Activated effector memory CD4-positive, alpha-beta T cell treated with anti-CD3 and anti-CD28 coated beads, Interleukin-2, amount 50 U/mL, for 16 hours (primary cell): ENCODE data around the gene ZNF574.
"Not testable (repeated sequence)": the region's sequence is repeated elsewhere in the genome, so short reads cannot be mapped to it uniquely, and the experiment has no call there.

ENCODE experiments used
- DNase-seq: peaks from one replicate; pipeline ENCODE4 v3.0.0-alpha.2; 2020

The ZNF574 gene, protein sequence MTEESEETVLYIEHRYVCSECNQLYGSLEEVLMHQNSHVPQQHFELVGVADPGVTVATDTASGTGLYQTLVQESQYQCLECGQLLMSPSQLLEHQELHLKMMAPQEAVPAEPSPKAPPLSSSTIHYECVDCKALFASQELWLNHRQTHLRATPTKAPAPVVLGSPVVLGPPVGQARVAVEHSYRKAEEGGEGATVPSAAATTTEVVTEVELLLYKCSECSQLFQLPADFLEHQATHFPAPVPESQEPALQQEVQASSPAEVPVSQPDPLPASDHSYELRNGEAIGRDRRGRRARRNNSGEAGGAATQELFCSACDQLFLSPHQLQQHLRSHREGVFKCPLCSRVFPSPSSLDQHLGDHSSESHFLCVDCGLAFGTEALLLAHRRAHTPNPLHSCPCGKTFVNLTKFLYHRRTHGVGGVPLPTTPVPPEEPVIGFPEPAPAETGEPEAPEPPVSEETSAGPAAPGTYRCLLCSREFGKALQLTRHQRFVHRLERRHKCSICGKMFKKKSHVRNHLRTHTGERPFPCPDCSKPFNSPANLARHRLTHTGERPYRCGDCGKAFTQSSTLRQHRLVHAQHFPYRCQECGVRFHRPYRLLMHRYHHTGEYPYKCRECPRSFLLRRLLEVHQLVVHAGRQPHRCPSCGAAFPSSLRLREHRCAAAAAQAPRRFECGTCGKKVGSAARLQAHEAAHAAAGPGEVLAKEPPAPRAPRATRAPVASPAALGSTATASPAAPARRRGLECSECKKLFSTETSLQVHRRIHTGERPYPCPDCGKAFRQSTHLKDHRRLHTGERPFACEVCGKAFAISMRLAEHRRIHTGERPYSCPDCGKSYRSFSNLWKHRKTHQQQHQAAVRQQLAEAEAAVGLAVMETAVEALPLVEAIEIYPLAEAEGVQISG

DNA sequence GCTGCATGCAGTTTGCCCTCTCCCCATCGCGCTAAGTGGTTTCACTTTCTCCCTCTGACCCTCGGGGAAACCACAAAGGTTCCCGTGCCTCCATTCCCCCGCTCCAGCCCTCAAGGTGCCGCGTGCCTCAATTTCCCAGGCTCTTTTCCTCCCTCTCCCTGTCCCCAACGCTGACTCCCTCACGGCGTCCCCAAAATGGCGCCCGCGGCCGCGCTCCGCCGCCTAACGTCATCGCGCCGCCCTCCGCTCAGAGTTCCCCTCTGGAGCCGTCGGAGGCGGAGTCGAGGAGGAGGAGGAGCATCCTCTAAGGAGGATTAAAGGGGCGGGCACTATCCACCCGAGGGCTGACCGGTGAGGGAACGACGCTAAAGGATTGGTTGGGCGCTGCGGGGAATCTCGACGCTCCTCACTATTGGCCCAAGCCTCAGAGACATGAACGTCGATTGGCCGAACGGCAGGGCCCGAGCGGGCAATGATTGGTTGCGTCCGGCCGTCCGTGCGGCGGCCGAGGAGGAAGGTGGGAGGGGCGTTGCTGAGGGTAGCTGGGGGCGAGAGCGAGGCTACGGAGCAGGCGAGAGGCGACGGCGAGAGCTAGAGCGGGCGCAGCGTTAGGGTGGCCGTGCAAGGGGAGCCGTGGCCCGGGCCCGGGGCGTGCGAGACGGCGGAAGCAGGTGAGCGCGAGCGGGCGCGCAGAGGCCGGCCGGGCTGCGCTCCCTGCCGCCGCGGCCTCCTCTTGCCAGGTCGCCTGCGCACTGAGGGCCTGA lies at the start of gene ZNF574:
Gene ZNF574 (plus strand): TSS at position 551 of the 764 bp plus-strand sequence. CDS start 2,441 bp downstream, outside the sequence.
- DNase-seq = peak; percentile 99

DNA sequence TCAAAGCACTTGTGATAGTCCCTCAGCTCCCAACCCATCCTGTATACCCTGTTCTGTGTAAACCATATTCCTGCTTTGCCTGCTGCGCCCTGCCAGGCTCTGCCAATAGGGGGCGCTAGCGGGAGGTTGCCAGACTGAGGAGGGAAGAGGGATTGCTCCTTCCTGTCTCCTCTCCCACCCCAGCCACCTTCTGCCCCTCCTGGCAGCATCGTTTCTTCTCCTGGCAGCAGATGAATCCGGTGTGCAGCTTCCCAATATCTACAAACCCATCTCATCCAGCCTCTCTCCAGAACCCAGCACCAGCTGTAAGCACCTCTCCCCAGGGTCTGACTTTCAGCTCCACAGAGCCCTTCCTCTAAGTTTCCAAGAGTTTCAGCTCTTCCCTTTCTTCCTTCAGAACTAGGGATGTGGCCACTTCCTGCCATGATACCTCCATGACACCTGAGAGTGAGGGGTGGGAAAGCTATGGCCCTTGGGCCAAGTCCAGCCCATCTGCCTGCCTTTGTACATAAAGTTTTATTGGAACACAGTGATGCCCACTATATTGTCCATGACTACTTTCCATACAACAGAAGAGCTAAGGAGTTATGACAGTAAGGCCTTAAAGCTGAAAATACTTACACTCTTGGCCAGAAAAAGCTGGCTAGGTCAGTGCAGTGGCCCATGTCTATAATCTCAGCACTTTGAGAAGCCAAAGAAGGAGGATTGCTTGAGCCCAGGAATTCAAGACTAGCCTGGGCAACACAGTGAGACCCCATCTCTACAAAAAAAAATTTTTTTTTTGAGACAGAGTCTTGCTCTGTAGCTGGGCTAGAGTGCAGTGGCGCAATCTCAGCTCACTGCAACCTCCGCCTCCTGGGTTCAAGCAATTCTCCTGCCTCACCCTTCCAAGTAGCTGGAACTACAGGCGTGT lies 47.4 kb upstream of the ZNF574 start:
- DNase-seq = peak; percentile 68

DNA sequence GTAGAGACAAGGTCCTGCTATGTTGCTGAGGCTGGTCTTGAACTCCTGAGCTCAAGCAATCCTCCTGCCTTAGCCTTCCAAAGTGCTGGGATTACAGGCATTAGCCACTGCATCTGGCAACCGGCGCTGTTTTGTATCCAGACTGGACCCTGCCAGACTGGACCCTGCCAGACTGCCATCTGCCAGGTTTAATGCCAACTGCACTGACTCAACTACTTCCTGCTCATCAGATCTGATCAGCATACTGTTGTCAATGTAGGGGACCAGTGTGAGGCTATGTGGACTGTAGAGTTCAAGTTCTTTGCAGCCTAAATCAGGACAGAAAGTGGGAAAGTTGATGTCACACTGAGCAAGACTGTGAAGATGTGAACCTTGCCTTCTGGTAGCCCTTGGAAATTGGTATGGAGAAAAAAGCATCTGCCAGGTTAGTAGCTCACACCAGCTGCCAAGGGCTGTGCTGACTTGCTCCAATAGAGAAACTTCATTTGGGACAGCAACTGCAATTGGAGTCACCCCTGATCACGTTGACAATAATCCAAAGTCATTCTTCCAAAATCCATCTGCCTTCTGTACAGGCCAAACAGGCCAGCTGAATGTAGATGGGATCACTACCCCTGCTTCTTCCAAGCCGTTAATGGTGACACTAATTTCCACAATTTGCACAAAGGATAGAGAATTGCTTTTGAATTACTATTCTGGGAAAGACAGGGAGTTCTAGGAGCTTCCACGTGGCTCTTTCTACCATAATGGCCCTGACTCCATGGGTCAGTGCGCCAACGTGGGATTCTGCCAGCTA lies 45.1 kb upstream of the ZNF574 start:
- DNase-seq = no peak

DNA sequence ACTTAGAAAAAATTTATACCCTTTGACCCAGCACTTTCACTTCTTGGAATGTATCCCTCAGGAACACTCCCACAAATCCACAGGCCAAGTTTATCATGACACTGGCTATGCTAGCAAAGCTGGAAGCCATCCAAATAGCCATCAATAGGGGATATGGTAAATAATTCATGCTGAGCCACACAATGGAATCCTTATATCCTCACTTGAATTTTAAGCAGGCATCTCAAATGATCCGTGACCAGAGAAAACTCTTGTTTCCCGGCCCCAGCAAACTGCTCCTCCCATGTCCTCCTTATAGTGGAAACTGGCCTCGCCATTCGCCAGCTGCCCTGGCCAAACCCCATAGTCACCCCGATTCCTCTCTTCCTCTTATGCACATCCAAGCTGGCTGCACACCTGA lies 43.5 kb upstream of the ZNF574 start:
- no peak for DNase-seq

DNA sequence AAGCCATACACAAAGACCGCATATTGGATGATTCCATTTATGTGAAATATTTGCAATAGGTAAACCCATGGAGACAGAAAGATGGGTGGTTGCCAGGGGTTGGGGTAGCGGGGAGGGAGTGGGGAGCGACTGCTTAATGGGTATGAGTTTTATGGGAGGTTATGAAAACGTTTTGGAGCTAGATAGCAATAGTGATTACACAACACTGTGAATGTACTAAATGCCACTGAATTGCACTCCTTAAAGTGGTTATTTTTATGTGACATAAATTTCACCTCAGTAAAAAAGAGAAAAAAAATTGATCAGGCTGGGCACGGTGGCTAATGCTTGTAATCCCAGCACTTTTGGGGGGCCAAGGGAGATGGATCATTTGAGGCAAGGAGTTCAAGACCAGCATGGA lies 42.6 kb upstream of the ZNF574 start:
- DNase-seq = no peak

DNA sequence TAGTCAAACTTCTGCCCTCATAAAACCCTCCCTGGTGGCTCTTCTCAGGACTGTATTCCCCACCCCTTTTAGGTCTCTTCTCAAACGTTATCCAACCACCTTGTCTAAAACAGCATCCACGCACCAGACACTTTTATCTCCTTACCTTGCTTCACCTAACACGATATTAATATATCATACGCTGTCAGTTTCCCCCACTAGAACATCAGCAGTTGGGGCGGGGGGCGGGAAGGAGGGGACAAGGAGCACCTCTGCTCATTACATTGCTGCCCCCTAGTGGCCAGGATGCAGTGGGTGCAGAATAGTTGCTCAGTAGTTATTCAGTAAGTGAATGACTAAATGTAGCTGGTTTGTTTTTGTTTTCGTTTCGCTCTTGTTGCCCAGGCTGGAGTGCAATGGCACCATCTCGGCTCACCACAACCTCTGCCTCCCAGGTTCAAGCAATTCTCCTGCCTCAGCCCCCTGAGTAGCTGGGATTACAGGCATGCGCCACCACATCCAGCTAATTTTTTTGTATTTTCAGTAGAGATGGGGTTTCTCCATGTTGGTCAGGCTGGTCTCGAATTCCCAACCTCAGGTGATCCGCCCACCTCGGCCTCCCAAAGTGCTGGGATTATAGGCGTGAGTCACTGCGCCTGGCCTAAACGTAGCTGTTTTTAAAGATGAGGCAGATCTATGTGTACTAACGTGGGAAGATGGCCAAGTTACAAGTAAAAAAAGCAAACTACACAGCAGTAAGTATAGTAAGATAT lies 41.1 kb upstream of the ZNF574 start:
- DNase-seq = peak; percentile 88

DNA sequence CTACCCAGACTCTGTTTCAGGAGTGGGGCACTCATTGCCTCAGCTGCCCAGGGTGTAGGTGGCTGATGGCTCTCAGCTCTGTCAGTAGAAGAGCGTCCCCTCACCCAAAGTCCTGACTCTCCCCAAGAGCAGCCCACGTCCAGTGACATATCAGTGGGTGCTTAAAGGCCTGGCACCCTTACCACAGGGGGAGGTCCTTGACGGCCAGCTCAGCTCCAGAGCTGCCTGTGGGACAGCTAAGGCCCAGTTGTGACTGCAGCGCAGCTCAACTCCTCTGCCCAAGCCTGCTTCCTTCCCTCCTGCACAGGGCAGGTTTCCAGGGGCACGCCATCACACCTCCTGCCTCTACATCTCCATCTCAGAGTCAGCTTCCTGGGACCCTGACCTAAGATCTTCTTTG lies 38.3 kb upstream of the ZNF574 start:
- DNase-seq = no peak

DNA sequence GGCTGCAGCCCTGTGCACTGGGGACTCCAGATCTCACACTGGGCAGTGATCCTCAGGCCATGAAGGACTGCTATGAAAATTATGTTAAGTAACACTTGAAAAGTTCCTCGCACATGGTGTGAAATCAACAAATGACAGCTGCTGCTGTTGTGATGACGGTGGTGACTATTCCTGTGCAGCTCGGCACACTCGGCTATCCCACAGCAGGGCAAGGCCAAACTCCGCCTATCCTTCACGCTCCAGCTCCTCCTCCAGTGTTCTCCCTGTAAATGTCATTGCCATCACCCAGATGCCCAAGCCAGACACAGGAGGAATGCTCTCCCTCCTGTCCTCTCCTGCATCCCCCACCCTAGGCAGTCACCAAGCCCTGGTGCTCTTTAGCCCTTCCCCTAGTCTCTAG lies 37.3 kb upstream of the ZNF574 start:
- no peak for DNase-seq

DNA sequence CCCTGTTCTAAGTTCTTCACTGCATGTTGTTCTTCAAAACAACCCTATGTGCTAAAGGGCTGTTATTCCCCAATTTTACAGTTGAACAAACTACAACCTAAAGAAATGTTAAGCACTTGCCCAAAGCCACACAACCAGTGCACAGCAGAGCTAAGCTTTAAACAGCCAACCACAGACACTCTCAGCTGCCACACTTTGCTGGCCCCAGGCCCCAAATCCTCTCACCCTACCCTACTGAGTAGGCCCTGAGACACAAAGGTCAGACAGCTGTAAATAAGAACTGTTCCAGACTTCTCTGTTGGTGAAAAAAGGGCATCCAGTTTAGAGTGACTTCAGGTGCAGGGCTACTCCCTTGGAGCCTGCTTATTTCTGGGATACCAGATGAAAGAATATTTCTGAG lies 35.9 kb upstream of the ZNF574 start:
- DNase-seq = no peak

DNA sequence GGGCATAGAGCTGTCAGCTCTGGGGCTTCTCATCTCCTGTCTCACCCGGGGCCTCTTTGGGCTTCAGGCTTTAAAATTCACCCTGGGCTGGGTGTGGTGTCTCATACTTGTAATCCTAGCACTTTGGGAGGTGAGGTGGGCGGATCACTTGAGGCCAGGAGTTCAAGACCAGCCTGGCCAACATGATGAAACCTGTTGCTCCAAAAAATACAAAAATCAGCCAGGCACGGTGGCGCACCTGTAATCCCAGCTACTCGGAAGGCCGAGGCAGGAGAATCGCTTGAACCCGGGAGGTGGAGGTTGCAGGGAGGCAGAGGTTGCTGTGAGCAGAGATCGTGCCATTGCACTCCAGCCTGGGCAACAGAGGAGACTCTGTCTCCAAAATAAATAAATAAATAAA lies 35.5 kb upstream of the ZNF574 start:
- DNase-seq = not testable (repeated sequence)

DNA sequence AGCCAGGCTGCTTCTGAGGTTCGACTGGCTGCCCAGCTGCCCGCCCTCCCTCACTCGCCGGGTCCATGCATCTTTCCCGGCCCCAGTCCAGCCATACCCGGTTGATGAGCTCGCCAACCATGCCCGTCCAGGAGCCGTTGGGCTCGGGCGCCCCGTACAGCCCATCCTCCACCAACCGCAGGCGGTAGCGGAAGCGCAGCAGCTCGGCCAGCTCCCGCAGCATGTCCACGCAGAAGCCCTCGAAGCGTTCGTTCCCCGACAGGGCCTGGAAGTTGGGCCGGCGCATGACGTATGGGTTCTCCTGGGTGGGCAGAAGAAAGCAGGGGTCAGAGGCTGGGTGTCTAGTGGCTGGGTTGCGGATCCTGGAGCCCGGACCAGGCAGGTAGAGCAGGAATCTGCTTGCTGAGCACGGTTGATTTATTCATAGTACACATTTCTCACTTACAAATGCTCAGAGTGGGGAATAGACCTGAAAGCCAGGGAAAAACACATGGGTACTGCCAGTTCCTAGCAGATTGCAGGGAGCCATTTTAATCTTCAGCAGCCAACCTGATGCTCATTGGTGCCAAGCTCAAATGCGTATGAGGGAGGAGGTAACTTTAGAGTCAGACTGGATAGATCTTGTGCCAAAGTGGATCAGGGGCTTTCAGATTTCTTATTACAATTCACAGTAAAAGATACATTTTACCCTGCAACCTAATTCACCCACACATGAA lies 33.4 kb upstream of the ZNF574 start:
- no peak for DNase-seq

DNA sequence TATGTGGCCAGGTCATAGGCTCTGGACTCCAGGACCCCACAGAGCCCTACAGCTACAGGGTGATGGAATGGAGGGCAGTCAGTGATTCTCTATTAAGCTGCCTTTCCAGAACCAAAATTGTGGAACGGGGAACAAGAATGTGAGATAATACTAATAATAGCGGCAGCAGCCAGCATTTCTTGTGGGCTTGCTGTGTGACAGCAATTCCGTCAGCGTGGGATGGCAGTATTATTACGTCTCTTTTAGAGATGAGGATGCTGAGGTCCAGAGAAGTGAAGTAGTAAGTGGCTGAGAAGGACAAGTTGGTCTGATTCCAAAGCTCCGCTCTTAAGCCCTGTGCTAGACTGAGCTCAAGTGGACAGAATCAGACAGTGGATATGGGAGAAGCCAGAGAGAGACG lies 30.4 kb upstream of the ZNF574 start:
- no peak for DNase-seq

DNA sequence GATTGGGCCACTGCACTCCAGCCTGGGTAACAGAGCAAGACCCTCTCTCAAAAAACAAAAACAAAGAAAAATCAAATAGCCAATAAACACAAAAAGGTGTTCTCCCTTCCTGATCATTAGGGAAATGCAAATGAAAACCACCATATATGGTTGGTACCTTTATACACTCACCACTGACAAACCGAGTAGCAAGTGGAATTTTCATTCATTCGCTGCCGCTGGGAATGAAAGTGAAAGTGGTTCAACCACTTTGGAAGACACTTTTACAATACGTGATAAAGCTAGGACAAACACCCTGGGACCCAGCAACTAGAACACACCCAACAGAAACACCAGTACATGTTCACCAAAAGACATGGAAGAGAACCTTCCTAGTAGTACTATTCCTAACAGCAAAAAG lies 27.0 kb upstream of the ZNF574 start:
- DNase-seq = no peak

DNA sequence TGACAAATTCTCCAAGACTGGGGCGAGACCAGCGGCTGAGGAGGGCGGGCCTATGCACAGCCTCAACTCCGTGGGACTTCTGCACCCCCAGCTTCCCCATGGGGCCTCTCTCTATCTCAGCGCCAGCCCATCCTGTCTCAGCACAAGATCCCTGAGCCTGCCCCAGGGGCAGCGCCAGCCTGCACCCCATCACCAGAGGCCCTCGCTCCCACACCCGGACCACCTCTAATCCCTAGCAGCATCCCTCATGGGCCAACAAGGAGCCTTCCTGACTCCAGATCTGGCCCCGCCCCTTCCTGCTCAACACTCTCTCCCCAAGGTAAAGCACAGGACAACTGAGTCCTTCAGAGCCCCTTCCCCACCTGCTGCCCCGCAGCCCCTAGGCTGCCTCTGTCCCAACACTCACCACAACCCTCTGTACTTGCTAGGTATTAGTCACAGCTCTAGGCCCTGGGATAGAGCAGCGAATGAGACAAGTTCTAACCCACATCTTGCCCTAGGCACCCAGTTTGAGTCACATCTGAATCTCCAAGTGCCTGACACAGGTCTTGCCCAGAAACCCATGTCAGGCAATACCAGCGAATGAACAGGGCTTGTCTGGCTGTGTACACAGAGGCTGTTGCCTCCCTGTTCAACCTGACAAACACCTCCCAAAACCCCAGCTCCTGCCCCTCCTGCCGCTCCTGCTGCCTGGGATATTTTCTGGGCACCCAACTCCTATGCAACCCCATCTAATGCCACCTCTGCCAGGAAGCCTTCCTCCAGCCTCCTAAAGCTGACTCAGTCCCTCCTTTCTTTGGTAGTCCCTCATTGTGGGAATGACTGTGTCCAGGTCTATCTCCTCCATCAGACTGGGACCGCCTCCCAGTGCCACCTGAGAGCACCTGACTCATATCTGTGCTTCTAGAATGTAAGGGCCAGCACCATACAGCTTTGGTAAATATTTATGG lies 24.5 kb upstream of the ZNF574 start:
- DNase-seq = no peak

DNA sequence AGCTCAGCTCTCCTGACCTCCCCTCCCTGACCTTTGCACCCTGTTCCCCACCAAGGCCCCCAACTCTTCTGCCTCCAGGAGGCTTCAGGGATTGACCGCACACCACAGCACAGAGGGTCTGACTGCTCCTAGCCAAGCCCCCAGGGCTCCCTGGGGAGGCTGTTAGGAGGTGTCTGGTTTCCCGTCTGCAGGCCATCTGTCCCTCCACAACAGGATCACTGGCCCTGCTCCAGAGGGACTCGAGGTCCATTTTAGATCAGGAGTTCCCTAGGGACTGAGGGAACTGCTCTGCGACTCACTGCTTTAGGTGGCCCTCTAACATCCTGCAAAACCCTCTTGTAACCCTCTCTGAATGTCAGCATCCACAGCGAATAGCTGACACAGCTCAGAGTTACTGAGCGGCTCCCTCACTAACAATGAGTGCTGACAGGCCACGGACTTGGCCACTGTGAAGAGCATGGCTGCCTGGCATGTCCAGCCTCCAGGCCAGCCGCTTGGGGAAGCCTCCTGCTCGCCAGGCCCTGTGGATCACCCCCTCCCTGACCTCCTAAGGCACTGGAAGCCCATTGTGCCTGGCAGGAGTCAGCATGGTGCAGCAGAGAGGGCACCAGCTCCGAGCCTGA lies 23.6 kb upstream of the ZNF574 start:
- no peak for DNase-seq

DNA sequence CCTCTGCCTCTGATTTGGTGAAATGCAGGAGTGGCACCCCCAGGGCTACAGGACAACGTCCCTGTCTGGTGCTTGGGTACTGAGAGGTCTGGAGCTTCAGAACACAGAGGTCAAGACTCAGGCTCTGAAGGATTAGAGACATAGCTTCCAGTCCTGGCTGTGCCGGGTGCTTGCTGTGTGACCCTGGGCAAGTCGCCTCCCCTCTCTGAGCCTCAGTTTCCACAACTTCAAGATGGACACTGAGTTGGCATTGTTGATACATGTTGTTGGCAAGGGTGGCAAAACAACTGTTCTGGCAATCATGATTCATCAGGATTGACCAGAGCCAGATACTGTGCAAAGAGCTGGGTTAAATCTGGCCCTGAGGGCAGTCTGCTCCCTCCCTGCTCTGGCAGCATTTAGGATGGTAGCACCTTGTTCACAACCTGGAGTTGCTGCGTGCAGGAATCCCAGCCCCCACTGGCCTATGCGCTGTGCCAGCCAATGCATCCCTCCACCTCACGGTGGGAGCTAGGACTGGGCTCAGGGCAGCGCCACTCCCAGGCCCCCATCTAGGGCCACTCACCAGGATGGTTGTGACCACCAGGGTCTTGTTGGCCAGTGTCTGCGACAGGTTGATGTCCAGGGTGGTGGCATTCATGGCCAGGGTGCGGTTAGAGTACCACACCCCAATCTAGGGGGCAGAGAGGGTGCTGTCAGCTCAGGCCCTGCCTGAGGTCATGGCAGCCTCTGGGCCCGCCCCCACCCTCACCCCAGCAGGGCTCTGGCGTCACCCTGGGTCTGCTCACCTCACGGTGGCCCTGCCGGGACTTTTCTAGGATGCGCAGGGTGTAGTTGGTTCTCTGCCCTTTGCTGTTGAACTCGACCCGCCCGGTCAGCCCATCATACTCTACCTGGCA lies 22.7 kb upstream of the ZNF574 start:
- no peak for DNase-seq

DNA sequence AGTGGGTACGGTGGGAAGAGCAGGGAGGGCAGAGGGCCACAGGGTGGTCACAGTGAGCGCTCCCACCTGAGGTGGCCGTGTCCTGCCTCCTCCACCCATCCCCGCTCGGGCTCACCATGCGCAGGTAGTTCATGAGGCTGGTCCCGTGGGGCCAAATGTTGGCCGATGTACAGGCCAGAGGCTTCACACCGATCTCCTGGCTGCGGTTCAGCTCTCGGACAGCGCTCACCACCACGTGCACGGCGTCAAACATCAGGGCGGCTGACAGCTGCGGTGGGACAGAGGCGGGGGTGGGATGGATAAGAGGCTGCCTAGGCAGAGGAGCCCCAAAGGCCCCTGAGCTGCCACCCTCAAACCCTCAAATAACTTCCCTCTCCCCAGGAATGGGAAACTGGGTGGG lies 21.8 kb upstream of the ZNF574 start:
- no peak for DNase-seq
